Measurements from ENCODE around the gene SIK3. TPM values are rescaled to one million over a fixed set of nuclear protein-coding genes. Genes with fewer than 3 reads are reported as not detected.

SIK3 gene
- total and polyA plus RNA-seq, 2 donors (not counting 3 experiments of a cell fraction or from before 2014, with no cell fraction given) = 10.3 to 21.3 TPM

DNA sequence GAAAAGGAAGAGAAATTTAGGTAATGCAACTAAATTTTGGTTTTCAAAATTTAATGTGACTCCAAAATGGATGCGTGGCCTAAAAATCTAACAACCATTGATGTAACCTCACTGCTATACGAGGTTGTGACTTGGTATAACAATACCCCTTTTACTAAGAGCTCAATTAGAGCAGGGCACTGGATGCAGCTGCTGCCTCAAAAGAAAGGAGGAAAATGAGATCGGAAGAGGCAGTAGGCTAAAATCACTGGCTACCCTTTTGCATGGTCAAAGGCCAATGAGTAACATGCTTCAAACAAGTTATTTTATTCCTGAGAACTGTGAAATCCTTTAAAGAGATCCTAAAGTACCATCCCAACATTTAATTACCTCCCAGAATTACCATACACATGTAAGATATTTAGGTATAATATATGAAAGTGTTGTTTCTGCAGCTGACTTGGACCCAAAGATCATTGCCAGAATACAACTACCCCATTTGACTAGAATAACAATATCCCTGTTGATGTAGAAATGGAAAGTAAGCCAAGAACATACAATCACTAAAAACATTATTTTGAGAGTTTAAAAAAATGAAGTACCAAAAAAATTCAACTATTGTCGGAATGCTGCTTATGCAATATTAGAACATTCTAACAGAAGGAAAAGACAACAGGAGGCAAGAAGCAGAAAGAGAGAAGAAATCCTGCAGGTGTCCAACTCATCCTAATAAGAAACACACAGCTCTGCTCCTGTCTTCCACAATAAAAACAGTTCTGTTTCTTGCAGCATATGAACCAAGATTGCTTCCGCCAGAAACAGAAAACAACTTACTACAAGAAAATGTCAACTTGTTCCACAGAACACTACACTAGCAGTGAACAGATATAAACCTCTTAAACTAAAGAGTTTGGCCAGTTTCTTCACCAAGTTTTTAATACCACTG, 15.0 kb downstream of the SIK3 start:
- no peaks in the 10 kb centered on the region for H3K9me3 ChIP-seq (replicated peaks; ENCODE audit: control insufficient read depth, insufficient read depth, low read length)
- H3K27me3 ChIP-seq (ENCODE audit: control insufficient read depth in 2 of 2, insufficient read depth in 2 of 2, low read length in 2 of 2) = no peaks in the 10 kb centered on the region
- intact Hi-C loops (cut with micrococcal nuclease) (no loop called here), dilution Hi-C loops (cut with MboI; ENCODE audit: extremely low pct_ligation_motif_present, low sequenced_read_pairs) (no loop called here)
- no peaks in the 10 kb centered on the region for H3K36me3 ChIP-seq (ENCODE audit: control insufficient read depth in 2 of 2, extremely low read depth in 1 of 2, insufficient read depth in 2 of 2, low read length in 2 of 2)
- DNase-seq (ENCODE audit: low read depth, low spot score) = no peak
- no peak overlapping the region for H3K4me2 ChIP-seq (ENCODE audit: insufficient read depth, low read length)
- FAIRE-seq = no peak
- ChIA-PET CTCF (interaction anchor here (1.1 to 1.7 kb wide), 4 partner anchors 13 to 247 kb away, joined by 3 read pairs; no protein-coding TSS in a partner anchor), POLR2A (no interaction called here)
- no peaks in the 10 kb centered on the region for H3K9me1 ChIP-seq (replicated peaks; ENCODE audit: control insufficient read depth, extremely low read depth, insufficient read depth, low read length)
- H3K79me2 ChIP-seq (ENCODE audit: control insufficient read depth, insufficient read depth, low read length) = peaks cover 12% of the 10 kb centered on the region
- H3K9ac ChIP-seq (replicated peaks; ENCODE audit: extremely low read depth, insufficient read depth, low read length) = no peak overlapping the region
- H3K4me1 ChIP-seq (ENCODE audit: control insufficient read depth, extremely low read depth, insufficient read depth, low read length) = no peaks in the 10 kb centered on the region
- no peak overlapping the region for H3K4me3 ChIP-seq (replicated peaks in 1 of 3; ENCODE audit: insufficient read depth in 1 of 3, low read depth in 1 of 3, low read length in 3 of 3)
- no peak overlapping the region for H2AFZ ChIP-seq (ENCODE audit: low read depth, low read length)
- TF ChIP-seq POLR2A (IDR thresholded peaks at IDR 0.05; ENCODE audit: low read depth, low read length) = no peak
- no peak for TF ChIP-seq GATA2 (IDR thresholded peaks at IDR 0.05; ENCODE audit: insufficient read depth, insufficient read length, low read depth, low read length)
- TF ChIP-seq, protein P1, sequence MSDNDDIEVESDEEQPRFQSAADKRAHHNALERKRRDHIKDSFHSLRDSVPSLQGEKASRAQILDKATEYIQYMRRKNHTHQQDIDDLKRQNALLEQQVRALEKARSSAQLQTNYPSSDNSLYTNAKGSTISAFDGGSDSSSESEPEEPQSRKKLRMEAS (IDR thresholded peaks at IDR 0.05; ENCODE audit: insufficient read depth, insufficient read length) = no peak
- no peak overlapping the region for H3K27ac ChIP-seq (ENCODE audit: insufficient read depth, low read depth, low read length)
- peaks cover 15% of the 10 kb centered on the region for H4K20me1 ChIP-seq (replicated peaks; ENCODE audit: control insufficient read depth, extremely low read depth, insufficient read depth, low read length)
- BruUV-seq (replicated peaks) = no TSS peak

DNA sequence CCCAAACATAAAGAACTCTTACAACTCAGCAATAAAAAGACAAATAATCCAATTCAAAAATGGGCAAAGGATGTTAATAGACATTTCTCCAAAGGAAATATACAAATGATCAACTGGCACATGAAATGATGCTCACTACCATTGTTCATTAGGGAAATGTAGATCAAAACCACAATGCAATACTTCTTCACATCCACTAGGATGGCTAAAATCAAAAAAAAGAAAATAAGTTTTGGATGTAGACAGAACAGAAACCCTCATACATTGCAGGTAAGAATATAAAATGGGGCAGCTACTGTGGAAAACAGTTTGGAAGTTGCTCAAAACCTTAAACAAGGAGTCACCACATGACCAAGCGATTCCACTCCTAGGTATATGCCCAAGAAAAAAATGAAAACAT, 16.3 kb downstream of the SIK3 start:
- intact Hi-C loops (cut with micrococcal nuclease) (no loop called here), dilution Hi-C loops (cut with MboI; ENCODE audit: extremely low pct_ligation_motif_present, low sequenced_read_pairs) (no loop called here)
- TF ChIP-seq POLR2A (IDR thresholded peaks at IDR 0.05; ENCODE audit: low read depth, low read length) (no peak), GATA2 (IDR thresholded peaks at IDR 0.05; ENCODE audit: insufficient read depth, insufficient read length, low read depth, low read length) (no peak), FOS (IDR thresholded peaks at IDR 0.05; ENCODE audit: borderline replicate concordance, insufficient read depth, low read length) (no peak)
- H4K20me1 ChIP-seq (replicated peaks; ENCODE audit: control insufficient read depth, extremely low read depth, insufficient read depth, low read length) = peaks cover 15% of the 10 kb centered on the region
- H3K4me3 ChIP-seq (replicated peaks in 1 of 3; ENCODE audit: insufficient read depth in 1 of 3, low read depth in 1 of 3, low read length in 3 of 3) = no peak overlapping the region
- no peak overlapping the region for H2AFZ ChIP-seq (ENCODE audit: low read depth, low read length)
- no TSS peak for BruUV-seq (replicated peaks)
- H3K9me3 ChIP-seq (replicated peaks; ENCODE audit: control insufficient read depth, insufficient read depth, low read length) = no peaks in the 10 kb centered on the region
- H3K4me2 ChIP-seq (ENCODE audit: insufficient read depth, low read length) = no peak overlapping the region
- H3K79me2 ChIP-seq (ENCODE audit: control insufficient read depth, insufficient read depth, low read length) = peaks cover 9% of the 10 kb centered on the region
- ChIA-PET CTCF (interaction anchor here (0.8 kb wide), 1 partner anchor 8 kb away, joined by 3 read pairs; no protein-coding TSS in a partner anchor), POLR2A (no interaction called here)
- FAIRE-seq (no peak), DNase-seq (ENCODE audit: low read depth, low spot score) (no peak)
- H3K4me1 ChIP-seq (ENCODE audit: control insufficient read depth, extremely low read depth, insufficient read depth, low read length) = no peaks in the 10 kb centered on the region
- H3K27ac ChIP-seq (ENCODE audit: insufficient read depth, low read depth, low read length) = no peak overlapping the region
- no peaks in the 10 kb centered on the region for H3K9me1 ChIP-seq (replicated peaks; ENCODE audit: control insufficient read depth, extremely low read depth, insufficient read depth, low read length)
- H3K27me3 ChIP-seq (ENCODE audit: control insufficient read depth in 2 of 2, insufficient read depth in 2 of 2, low read length in 2 of 2) = no peaks in the 10 kb centered on the region
- H3K9ac ChIP-seq (replicated peaks; ENCODE audit: extremely low read depth, insufficient read depth, low read length) = no peak overlapping the region
- no peaks in the 10 kb centered on the region for H3K36me3 ChIP-seq (ENCODE audit: control insufficient read depth in 2 of 2, extremely low read depth in 1 of 2, insufficient read depth in 2 of 2, low read length in 2 of 2)

Measured in endothelial cell of umbilical vein (primary cell).